ENCODE results near the gene SOCS6.

The SOCS6 gene

DNA sequence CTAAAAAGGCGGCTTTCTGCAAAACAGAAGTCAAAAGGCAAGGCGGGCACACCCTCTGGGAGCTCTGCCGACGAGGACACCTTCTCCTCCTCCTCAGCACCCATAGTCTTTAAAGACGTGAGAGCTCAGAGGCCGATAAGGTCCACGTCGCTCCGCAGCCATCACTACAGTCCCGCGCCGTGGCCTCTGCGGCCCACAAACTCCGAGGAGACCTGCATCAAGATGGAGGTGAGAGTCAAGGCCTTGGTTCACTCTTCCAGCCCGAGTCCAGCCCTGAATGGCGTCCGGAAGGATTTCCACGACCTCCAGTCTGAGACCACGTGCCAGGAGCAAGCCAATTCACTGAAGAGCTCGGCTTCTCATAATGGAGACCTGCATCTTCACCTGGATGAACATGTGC is 36.1 kb downstream of the SOCS6 start:
- no peaks in the 10 kb centered on the region for H3K9me3 Mint-ChIP-seq
- no peak overlapping the region for H3K4me3 Mint-ChIP-seq

DNA sequence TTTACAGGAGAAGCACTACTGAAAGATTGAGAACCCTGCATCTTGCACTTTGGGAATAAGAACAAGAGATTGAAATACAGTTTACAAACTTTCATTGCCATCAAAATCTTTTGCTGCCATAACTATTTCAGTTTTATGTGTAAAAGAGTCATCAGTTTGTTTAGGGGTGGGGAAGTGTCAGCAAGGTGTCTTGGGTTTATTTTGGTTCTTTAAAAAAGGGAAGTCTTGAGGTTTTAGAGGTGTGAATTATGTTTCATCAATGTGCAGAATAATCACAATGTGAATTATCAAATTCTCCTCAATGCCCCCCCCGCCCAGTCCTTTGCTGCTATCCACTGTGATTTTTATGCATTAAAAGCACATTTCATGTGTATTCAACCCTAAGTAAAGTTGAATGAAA is 37.4 kb downstream of the SOCS6 start:
- Mint-ChIP-seq H3K27ac (no peak overlapping the region), H3K9me3 (no peaks in the 10 kb centered on the region), H3K27me3 (no peaks in the 10 kb centered on the region), H3K36me3 (peaks cover 0 to 3% of the 10 kb centered on the region in 2 donors), H3K4me1 (peaks cover 3 to 9% of the 10 kb centered on the region in 2 donors), H3K4me3 (no peak overlapping the region)
- DNase-seq (no peak), ATAC-seq (replicated peaks) (no peak)

More for the DNA sequence above, 36.1 kb downstream of the SOCS6 start:
- H3K27me3 Mint-ChIP-seq, result no peaks in the 10 kb centered on the region
- peaks cover 3 to 9% of the 10 kb centered on the region in 2 donors for H3K4me1 Mint-ChIP-seq
- ATAC-seq (replicated peaks), result no peak
- no peak overlapping the region for H3K27ac Mint-ChIP-seq
- no peak for DNase-seq
- H3K36me3 Mint-ChIP-seq, result peaks cover 0 to 3% of the 10 kb centered on the region in 2 donors

DNA sequence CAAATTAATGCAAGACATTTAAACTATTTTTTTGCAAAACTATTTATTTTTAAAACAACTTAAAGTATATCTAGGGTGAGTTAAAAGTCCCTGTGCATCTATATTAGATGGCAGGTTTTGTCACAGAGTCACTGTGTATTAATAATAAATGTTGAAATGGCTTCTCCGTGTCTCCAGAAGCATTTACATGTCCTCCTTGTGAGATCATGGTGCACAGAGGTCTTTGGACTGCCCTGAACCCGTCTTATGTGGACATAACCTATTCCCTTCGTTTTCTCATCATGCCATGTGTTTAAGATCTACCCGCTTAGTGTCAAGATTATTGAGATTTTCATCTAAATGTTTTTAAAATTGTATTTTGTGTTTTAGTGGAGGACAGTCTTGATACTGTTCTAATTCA is 39.3 kb downstream of the SOCS6 start:
- H3K9me3 Mint-ChIP-seq, result peaks cover 0 to 3% of the 10 kb centered on the region in 2 donors

DNA sequence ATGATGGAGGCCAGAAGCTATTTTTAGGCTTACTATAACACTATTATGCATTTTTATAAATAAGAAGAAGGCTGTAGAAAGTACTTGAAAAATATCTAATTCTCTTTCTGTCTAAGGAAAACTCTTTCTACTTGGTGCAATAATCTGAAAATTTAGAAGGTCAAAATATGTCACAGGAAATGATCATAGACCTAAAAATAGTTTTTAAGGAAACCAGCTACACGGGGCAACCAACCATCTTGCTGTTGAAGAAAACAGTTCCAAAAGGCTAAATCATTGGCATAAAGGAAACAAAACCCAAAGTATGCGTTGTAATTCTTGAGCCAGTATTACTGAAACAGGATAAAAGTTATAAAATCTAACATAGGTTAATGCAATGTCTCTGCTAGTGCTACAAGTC is 40.2 kb downstream of the SOCS6 start:
- Mint-ChIP-seq H3K4me1 (peaks cover 3 to 9% of the 10 kb centered on the region in 2 donors), H3K9me3 (peaks cover 0 to 3% of the 10 kb centered on the region in 2 donors), H3K36me3 (peaks cover 0 to 3% of the 10 kb centered on the region in 2 donors), H3K27ac (no peak overlapping the region), H3K27me3 (no peaks in the 10 kb centered on the region), H3K4me3 (no peak overlapping the region)
- ATAC-seq (replicated peaks) (no peak), DNase-seq (no peak)

More for the DNA sequence above, 39.3 kb downstream of the SOCS6 start:
- Mint-ChIP-seq H3K36me3 (peaks cover 0 to 3% of the 10 kb centered on the region in 2 donors), H3K27me3 (no peaks in the 10 kb centered on the region), H3K4me3 (no peak overlapping the region), H3K4me1 (peaks cover 3 to 9% of the 10 kb centered on the region in 2 donors), H3K27ac (no peak overlapping the region)
- DNase-seq (no peak), ATAC-seq (replicated peaks) (no peak)

DNA sequence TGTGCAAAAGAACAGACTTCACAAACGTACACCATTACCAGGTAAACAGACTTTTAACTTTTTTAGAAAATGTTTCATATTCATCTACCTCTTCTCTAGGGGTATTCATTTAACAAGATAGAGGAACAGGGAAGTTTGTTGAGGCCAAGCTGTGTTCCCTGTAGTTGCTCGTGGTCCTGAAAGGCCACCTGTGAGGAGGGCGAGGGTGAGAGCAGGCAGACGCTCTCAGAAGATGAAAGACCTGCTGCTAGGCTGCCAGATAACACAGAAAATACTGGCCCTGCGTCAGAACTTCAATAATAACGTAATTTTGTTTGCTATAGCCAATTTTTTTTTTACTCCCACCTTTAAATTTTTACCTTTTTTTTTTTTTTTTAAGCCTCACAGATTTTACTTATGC is 42.0 kb downstream of the SOCS6 start:
- peaks cover 3 to 6% of the 10 kb centered on the region in 2 donors for H3K4me1 Mint-ChIP-seq
- H3K9me3 Mint-ChIP-seq, result peaks cover 0 to 4% of the 10 kb centered on the region in 2 donors
- H3K4me3 Mint-ChIP-seq, result no peak overlapping the region
- no peaks in the 10 kb centered on the region for H3K27me3 Mint-ChIP-seq
- ATAC-seq (replicated peaks) (no peak), DNase-seq (no peak)
- H3K36me3 Mint-ChIP-seq, result no peaks in the 10 kb centered on the region
- no peak overlapping the region for H3K27ac Mint-ChIP-seq

DNA sequence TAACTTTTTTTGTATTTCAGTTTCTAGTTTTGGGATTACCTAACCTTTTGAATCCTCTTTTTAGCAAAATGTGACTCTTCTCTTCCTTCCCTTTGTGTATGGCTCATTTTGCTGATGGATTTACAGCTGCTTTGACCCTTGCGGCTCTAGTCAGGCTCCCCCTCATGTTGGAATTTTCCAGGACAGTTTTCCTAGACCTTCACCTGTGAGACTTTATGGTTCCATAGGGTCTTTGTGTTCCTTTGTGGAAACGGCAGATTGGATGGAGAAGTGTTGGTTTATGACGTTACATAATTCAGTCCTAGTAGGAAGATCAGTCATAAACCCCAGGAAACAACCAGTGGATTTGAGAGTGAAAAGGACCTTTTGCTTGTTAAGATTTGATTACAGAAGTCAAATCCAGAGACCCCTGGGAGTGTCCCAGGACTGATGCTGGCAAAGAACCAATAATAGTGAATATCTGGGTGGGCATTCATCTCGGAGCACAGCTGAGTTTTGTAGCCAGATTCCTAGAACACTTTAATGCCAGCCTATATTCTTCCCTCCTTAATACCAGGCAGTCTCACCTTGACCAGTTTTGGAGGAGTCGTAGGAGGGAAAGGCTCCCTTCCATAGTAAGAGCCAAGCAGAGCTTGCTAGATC is 42.7 kb downstream of the SOCS6 start:
- no peaks in the 10 kb centered on the region for H3K36me3 Mint-ChIP-seq
- DNase-seq (no peak), ATAC-seq (replicated peaks) (no peak)
- peaks cover 0 to 4% of the 10 kb centered on the region in 2 donors for H3K9me3 Mint-ChIP-seq
- H3K27ac Mint-ChIP-seq, result no peak overlapping the region
- H3K27me3 Mint-ChIP-seq, result no peaks in the 10 kb centered on the region
- H3K4me1 Mint-ChIP-seq, result peaks cover 0 to 3% of the 10 kb centered on the region in 2 donors
- no peak overlapping the region for H3K4me3 Mint-ChIP-seq

DNA sequence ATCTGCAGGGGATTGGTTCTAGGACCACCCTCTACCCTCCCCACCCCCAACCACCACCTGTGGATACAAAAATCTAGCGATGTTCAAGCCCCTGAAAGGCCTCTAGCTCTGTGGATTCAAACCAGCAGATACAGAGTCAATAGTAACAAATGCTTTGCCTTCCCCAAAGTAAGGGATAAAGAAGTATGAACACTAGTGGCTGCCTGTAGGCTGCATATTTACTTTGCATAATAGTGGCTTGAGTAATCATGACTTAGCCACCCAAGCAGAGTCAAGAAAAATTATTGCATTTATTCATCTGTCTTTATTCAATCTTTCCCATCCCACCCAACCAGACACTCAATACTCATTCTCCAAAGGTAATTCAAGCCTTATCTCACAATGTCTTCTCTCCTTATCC is 43.8 kb downstream of the SOCS6 start:
- no peak for ATAC-seq (replicated peaks)
- H3K36me3 Mint-ChIP-seq, result no peaks in the 10 kb centered on the region
- H3K4me3 Mint-ChIP-seq, result no peak overlapping the region
- H3K9me3 Mint-ChIP-seq, result peaks cover 0 to 4% of the 10 kb centered on the region in 2 donors
- H3K27me3 Mint-ChIP-seq, result no peaks in the 10 kb centered on the region
- H3K4me1 Mint-ChIP-seq, result peaks cover 0 to 5% of the 10 kb centered on the region in 2 donors
- no peak overlapping the region for H3K27ac Mint-ChIP-seq
- DNase-seq, result no peak

DNA sequence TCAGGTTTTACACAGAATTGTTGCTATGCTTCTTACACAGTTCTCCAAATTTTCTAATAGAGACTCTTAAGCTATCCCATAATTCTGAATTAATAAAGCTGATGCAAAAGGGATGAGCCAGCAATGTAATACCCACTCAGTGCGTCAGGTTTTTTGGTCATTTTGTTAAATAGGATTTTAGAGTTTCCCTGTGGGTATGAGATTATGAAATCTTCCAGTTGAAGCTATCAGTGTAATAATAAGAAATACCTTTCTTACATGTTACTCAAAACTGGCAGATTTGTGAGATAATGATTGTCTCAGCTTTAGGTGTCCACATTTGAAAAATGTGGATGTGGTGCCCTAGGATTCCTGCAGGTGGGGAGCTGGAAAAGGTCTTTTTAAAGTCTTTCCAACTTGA is 44.5 kb downstream of the SOCS6 start:
- Mint-ChIP-seq H3K4me1 (peaks cover 0 to 5% of the 10 kb centered on the region in 2 donors), H3K27me3 (no peaks in the 10 kb centered on the region), H3K27ac (no peak overlapping the region), H3K4me3 (no peak overlapping the region), H3K36me3 (no peaks in the 10 kb centered on the region), H3K9me3 (peaks cover 0 to 4% of the 10 kb centered on the region in 2 donors)
- DNase-seq (no peak), ATAC-seq (replicated peaks) (no peak)

DNA sequence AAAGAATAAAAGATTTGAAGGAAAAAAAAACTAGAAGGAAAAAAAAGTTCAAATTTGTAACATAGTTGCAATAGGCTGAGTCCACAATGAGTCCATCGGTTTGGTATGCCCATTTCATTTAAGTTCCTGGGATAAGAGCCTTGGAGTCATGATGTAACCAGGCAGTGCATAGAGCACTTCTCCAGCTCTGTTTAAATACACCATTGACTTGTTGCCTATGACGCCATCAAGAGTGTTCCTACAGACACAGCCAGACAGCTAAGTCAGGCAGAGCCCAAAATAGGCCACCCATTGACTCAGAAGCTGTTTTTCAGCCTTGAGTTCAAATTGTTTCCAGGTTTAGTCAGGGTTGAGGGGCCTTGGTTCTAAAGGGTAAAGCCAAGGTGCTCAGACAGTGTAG is 44.9 kb downstream of the SOCS6 start:
- no peak for ATAC-seq (replicated peaks)
- no peak overlapping the region for H3K27ac Mint-ChIP-seq
- H3K4me3 Mint-ChIP-seq, result no peak overlapping the region
- peaks cover 0 to 4% of the 10 kb centered on the region in 2 donors for H3K9me3 Mint-ChIP-seq
- peaks cover 0 to 3% of the 10 kb centered on the region in 2 donors for H3K4me1 Mint-ChIP-seq
- no peaks in the 10 kb centered on the region for H3K27me3 Mint-ChIP-seq
- no peak for DNase-seq
- no peaks in the 10 kb centered on the region for H3K36me3 Mint-ChIP-seq

DNA sequence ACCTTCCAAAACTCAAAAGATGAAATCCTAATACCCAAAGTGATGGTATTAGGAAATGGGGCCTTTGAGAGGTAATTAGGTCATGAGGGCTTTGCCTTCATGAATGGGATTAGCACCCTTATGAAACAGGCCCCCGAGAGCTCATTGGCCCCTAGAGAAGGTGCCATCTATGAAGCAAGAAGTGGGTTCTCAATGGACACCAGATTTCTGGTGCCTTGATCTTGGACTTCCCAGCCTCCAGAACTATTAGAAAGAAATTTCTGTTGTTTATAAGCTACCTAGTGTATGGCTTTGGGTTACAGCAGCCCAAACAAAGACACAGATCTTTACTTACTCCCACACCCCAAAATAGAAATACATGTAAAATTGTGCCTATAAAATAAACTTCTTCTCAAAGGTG is 45.4 kb downstream of the SOCS6 start:
- H3K9me3 Mint-ChIP-seq, result peaks cover 0 to 4% of the 10 kb centered on the region in 2 donors
- DNase-seq (no peak), ATAC-seq (replicated peaks) (no peak)
- no peak overlapping the region for H3K27ac Mint-ChIP-seq
- no peaks in the 10 kb centered on the region for H3K27me3 Mint-ChIP-seq
- no peaks in the 10 kb centered on the region for H3K36me3 Mint-ChIP-seq
- H3K4me1 Mint-ChIP-seq, result peaks cover 0 to 2% of the 10 kb centered on the region in 2 donors
- no peak overlapping the region for H3K4me3 Mint-ChIP-seq

DNA sequence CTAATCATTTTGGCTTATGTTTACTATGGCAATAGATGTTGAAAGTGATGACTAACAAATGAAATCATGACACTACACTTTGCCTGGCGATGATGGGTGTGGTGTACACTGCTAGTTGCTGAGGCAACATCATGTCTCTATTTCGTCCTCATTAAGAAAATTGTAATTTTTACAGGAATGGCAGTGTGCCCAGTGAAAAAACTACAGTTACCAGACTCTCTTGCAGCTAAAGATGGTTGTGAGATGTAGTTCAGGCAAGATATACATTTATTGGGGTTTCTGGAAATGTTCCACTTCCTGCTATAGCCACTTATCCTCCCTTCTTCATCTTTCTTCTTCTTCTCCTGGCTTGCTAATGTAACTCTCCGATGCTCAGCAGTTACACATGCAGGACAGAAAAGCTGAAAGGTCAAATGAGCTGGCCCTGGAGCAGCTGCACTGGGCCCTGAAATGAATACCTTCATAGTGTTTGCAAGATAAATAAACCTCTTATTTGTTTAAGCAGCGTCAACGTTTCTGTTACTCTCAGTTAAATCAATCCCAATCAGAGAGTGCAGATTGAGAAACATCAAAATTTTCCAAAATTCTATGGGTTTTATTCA is 46.0 kb downstream of the SOCS6 start:
- H3K9me3 Mint-ChIP-seq, result peaks cover 0 to 4% of the 10 kb centered on the region in 2 donors
- H3K27ac Mint-ChIP-seq, result no peak overlapping the region
- H3K27me3 Mint-ChIP-seq, result no peaks in the 10 kb centered on the region
- ATAC-seq (replicated peaks), result no peak
- peaks cover 0 to 2% of the 10 kb centered on the region in 2 donors for H3K4me1 Mint-ChIP-seq
- no peak for DNase-seq
- no peaks in the 10 kb centered on the region for H3K36me3 Mint-ChIP-seq
- H3K4me3 Mint-ChIP-seq, result no peak overlapping the region

DNA sequence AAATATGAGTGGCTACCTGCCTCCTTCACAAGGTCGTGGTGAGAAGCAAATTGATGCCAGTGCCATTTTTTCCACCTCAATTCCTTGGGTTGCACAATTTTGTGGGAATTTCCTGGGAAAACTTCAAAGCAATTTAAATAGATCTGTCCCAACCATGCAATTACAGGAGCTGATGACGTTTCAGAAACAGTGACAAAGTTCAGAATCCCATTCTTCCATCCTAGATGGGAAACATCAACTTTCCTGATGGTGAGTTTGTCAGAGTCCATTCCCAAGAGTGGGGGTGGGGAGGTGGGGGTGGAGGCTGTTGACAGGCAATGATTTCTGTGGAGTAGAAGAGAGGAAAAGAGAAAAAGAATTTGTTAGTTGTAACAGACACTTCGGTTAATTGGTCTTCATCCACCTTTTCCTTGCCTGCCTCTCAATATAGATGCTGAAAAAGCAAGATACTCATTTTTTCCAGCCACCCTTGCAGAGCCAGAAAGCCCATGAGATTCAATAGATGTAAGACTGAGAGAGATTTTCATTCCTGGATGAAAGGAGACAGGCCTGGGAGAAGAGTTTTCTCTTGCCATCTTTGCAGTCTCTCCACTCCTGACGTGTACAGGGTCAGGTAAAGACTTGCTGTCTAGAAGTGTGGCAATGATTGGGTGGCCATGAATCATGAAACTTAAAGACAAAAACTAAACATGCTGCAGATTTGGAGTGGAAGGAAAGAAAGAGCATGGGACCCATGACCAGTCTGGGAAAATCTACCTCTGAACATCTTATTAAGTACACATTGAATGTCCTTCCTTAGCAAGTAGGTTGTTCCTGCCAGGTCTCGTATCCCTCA is 47.3 kb downstream of the SOCS6 start:
- ATAC-seq (replicated peaks) (no peak), DNase-seq (no peak)
- H3K4me1 Mint-ChIP-seq, result peaks cover 0 to 2% of the 10 kb centered on the region in 2 donors
- H3K27me3 Mint-ChIP-seq, result no peaks in the 10 kb centered on the region
- H3K4me3 Mint-ChIP-seq, result no peak overlapping the region
- no peaks in the 10 kb centered on the region for H3K36me3 Mint-ChIP-seq
- H3K27ac Mint-ChIP-seq, result no peak overlapping the region
- peaks cover 0 to 4% of the 10 kb centered on the region in 2 donors for H3K9me3 Mint-ChIP-seq

DNA sequence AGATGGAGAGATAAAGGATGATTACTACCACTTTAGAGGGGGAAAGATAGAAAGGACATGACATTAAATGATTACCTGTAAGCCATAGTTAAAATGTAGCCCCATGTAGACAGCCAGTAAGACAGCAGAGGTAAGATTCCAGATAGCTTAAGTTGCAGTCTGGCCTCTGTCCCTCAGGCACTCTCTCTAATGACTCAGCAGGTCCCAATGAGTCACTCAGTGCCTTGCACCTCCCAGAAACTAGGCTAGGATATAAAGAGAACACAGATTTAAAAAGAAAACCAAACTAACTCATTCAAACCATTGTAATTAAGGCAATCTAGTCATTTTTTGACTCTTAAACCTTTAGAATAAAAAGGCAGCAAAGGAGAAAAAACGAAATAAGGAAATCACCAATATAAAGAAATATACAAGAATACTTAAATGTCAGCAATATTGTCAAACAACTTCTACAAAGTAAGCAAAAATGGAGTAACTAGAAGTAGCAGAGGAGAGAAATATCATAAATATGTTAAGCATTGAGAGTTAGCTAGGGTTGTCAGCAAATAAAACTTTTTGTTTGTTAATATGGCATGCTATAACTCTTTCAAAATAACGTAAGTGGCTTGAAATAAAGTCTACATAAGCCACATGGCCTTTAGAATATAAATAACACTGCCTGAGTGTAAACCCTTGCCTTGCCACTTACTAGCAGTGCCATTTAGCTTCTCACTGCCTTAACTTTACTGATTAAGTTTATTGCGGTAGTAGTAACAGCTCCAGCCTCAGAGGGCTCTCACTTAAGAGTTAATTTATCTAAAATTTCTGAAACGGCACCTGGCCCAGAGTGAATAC is 48.5 kb downstream of the SOCS6 start:
- Mint-ChIP-seq H3K36me3 (no peaks in the 10 kb centered on the region), H3K27ac (no peak overlapping the region), H3K4me1 (peaks cover 0 to 2% of the 10 kb centered on the region in 2 donors), H3K27me3 (no peaks in the 10 kb centered on the region), H3K4me3 (no peak overlapping the region), H3K9me3 (peaks cover 0 to 4% of the 10 kb centered on the region in 2 donors)
- ATAC-seq (replicated peaks), result no peak
- DNase-seq, result no peak

DNA sequence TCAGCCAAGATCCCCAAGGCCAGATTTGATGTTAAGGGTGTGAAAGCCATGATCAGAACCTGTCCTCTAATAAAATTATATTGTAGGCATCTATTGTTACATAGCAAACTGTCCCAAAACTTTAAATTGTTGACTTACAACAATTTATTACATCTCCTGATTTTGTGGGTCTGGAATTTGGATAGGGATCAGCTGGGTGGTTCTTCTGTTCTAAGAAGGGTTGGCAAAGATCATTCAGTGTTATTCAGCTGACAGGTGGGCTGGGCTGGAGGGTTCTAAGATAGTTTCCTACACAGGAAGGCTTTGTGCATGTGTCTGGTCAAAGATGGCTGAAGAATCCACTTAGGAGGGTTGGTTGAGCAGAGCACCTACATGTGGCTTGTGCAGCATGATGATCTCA is 50.0 kb downstream of the SOCS6 start:
- no peak overlapping the region for H3K27ac Mint-ChIP-seq
- no peak overlapping the region for H3K4me3 Mint-ChIP-seq
- peaks cover 0 to 2% of the 10 kb centered on the region in 2 donors for H3K9me3 Mint-ChIP-seq
- DNase-seq (no peak), ATAC-seq (replicated peaks) (no peak)
- no peaks in the 10 kb centered on the region for H3K36me3 Mint-ChIP-seq
- H3K27me3 Mint-ChIP-seq, result no peaks in the 10 kb centered on the region
- peaks cover 0 to 2% of the 10 kb centered on the region in 2 donors for H3K4me1 Mint-ChIP-seq
